ENCODE results near the gene BACH2. TPM values are rescaled to one million over a fixed set of nuclear protein-coding genes. Genes with fewer than 3 reads are reported as not detected.

Gene BACH2
- total and polyA plus RNA-seq, 4 donors: 11.0 to 16.7 (median 12.9) TPM

DNA sequence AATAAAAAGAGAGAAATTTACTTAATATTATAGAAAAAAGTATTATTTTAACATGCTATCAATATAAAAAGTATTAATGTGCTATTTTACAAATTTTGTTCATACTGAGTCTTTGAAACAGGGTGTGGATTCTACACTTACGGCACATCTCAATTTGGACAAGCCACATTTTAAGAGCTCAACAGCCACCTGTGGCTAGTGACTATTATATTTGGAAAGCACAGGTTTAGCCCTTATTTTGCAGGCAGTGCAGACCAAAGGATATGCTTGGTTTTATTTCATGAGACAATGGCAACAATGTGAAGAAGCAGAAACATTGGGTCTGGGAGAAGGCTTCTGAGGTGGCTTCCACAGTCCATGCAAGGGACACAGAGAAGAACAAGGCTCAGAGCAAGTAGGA is 74.6 kb downstream of the BACH2 start:
- no peak overlapping the region for H3K27ac ChIP-seq (ENCODE audit: low read depth, low read length)
- peaks cover 18% of the 10 kb centered on the region for H3K4me1 ChIP-seq (ENCODE audit: control insufficient read depth, insufficient read depth, low read length)
- no peak overlapping the region for H3K4me3 ChIP-seq (ENCODE audit: low read depth, low read length)
- H3K36me3 ChIP-seq (ENCODE audit: control insufficient read depth, insufficient read depth, low read length): no peaks in the 10 kb centered on the region
- no peaks in the 10 kb centered on the region for H3K9me3 ChIP-seq (ENCODE audit: control insufficient read depth, insufficient read depth, low read length)
- WGBS (ENCODE audit: insufficient coverage): no CpG with 5 or more reads among the region's 1 CpG
- H3K27me3 ChIP-seq (ENCODE audit: control insufficient read depth, insufficient read depth, low read length): no peaks in the 10 kb centered on the region
- no peak for DNase-seq (ENCODE audit: low read depth in 4 of 6, low spot score in 6 of 6)

DNA sequence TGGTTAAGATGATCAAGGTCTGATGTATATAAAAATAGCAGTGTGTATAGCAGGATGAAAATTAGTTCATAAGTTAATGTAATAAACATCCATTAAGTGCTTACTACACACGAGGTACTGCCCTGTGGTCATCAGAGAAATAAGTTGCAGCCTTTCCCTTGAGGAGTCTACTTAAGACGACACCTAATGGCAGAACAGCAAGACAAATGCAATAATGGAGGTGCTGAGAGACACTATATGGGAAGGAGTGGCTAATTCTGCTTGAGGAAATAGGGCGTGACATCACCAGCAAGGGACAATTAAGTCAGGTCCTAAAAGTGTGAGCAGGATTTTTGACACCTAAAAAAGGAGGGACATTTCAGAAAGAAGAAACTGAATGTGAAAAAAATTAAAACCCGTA is 75.2 kb downstream of the BACH2 start:
- 92% methylated on average over 4 of the region's 4 CpGs for WGBS (ENCODE audit: insufficient coverage)
- H3K4me3 ChIP-seq (ENCODE audit: low read depth, low read length): no peak overlapping the region
- no peak overlapping the region for H3K27ac ChIP-seq (ENCODE audit: low read depth, low read length)
- no peaks in the 10 kb centered on the region for H3K36me3 ChIP-seq (ENCODE audit: control insufficient read depth, insufficient read depth, low read length)
- DNase-seq (ENCODE audit: low read depth in 4 of 6, low spot score in 6 of 6): no peak
- peaks cover 19% of the 10 kb centered on the region for H3K4me1 ChIP-seq (ENCODE audit: control insufficient read depth, insufficient read depth, low read length)
- no peaks in the 10 kb centered on the region for H3K9me3 ChIP-seq (ENCODE audit: control insufficient read depth, insufficient read depth, low read length)
- no peaks in the 10 kb centered on the region for H3K27me3 ChIP-seq (ENCODE audit: control insufficient read depth, insufficient read depth, low read length)

DNA sequence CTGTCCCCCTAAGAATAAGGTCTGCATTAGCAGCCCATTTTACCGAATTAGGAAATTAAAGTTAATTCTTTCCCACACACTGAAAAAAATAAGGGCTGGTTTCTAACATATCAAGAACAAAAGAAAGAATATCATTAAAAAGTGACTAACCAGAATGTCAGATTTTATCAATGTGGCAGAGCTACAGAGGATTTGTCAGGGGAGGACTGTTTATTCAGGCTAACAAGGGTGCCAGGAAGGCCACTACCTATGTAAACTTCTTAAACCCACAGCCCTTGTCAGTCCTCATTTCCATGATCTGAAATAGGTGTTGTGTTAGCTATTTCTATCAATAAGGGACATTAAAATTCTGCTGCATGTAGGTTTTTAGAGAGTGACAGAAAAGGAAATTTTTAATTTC is 76.4 kb downstream of the BACH2 start:
- no peak for DNase-seq (ENCODE audit: low read depth in 4 of 6, low spot score in 6 of 6)
- Histone ChIP-seq H3K27me3 (ENCODE audit: control insufficient read depth, insufficient read depth, low read length) (no peaks in the 10 kb centered on the region), H3K27ac (ENCODE audit: low read depth, low read length) (peak overlapping the region; percentile 96), H3K36me3 (ENCODE audit: control insufficient read depth, insufficient read depth, low read length) (no peaks in the 10 kb centered on the region), H3K9me3 (ENCODE audit: control insufficient read depth, insufficient read depth, low read length) (no peaks in the 10 kb centered on the region), H3K4me3 (ENCODE audit: low read depth, low read length) (no peak overlapping the region), H3K4me1 (ENCODE audit: control insufficient read depth, insufficient read depth, low read length) (peaks cover 30% of the 10 kb centered on the region)
- no CpG with 5 or more reads among the region's 1 CpG for whole genome bisulfite sequencing (ENCODE audit: insufficient coverage)

DNA sequence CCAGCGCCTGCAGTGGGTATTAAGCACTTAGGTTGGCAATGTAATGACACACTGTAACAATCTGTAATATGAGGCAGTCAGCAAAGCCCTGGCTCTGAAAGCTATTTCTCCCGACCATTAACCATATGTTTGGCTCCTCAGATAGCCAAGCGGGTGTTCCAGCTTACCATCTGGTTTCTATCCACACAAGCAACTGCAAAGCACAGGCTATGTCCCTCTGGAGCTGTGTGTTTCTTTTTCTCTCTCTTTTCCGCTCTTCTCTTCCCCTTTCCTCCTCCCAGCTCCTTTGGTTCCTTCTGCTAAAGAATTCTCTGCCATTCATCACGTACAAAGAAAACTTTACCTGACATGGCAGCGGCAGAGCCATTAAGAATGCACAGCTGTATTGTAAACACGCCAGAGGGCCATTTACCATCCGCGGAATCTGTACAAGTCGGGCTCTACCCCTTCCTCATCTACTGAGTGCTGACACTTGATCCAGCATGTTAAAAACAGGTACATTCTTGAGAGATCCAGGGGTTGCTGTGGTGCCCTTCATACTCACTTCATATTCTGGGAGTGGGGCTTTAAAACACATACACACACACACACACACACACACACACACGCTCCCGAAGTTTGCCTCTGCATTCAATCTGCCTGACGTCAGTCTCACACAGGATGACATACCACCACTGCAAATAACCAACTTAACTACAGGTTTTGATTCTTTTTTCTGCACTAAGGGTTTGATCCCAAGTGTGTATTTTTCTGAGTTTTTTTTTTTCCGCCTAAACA is 77.2 kb downstream of the BACH2 start:
- no peaks in the 10 kb centered on the region for H3K36me3 ChIP-seq (ENCODE audit: control insufficient read depth, insufficient read depth, low read length)
- H3K4me3 ChIP-seq (ENCODE audit: low read depth, low read length): peak overlapping the region; percentile 26
- peak overlapping the region; percentile 96 for H3K27ac ChIP-seq (ENCODE audit: low read depth, low read length)
- H3K9me3 ChIP-seq (ENCODE audit: control insufficient read depth, insufficient read depth, low read length): no peaks in the 10 kb centered on the region
- H3K4me1 ChIP-seq (ENCODE audit: control insufficient read depth, insufficient read depth, low read length): peaks cover 32% of the 10 kb centered on the region
- DNase-seq (ENCODE audit: low read depth in 4 of 6, low spot score in 6 of 6): peak; percentile 51 to 96 (median 66)
- no peaks in the 10 kb centered on the region for H3K27me3 ChIP-seq (ENCODE audit: control insufficient read depth, insufficient read depth, low read length)
- 3% methylated on average over 7 of the region's 14 CpGs for WGBS (ENCODE audit: insufficient coverage)

DNA sequence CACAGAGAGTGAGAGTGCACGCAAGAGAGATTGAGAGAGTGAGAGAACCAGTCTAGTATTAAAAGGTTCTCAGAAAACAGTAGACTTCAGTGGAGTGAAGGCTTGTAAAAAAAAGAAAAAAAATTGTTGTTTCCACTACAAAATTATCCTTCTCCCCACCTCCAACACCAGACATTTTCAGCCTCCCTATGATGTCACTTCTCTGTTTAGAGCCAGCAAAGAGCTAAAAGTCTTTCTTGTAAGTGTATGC is 77.8 kb downstream of the BACH2 start:
- H3K9me3 ChIP-seq (ENCODE audit: control insufficient read depth, insufficient read depth, low read length): no peaks in the 10 kb centered on the region
- H3K27me3 ChIP-seq (ENCODE audit: control insufficient read depth, insufficient read depth, low read length): no peaks in the 10 kb centered on the region
- no CpG with 5 or more reads among the region's 1 CpG for WGBS (ENCODE audit: insufficient coverage)
- H3K4me3 ChIP-seq (ENCODE audit: low read depth, low read length): peak overlapping the region; percentile 28
- H3K36me3 ChIP-seq (ENCODE audit: control insufficient read depth, insufficient read depth, low read length): no peaks in the 10 kb centered on the region
- H3K4me1 ChIP-seq (ENCODE audit: control insufficient read depth, insufficient read depth, low read length): peaks cover 32% of the 10 kb centered on the region
- H3K27ac ChIP-seq (ENCODE audit: low read depth, low read length): peak overlapping the region; percentile 96
- DNase-seq (ENCODE audit: low read depth in 4 of 6, low spot score in 6 of 6): peak in 1 of 6 donors; percentile 38

DNA sequence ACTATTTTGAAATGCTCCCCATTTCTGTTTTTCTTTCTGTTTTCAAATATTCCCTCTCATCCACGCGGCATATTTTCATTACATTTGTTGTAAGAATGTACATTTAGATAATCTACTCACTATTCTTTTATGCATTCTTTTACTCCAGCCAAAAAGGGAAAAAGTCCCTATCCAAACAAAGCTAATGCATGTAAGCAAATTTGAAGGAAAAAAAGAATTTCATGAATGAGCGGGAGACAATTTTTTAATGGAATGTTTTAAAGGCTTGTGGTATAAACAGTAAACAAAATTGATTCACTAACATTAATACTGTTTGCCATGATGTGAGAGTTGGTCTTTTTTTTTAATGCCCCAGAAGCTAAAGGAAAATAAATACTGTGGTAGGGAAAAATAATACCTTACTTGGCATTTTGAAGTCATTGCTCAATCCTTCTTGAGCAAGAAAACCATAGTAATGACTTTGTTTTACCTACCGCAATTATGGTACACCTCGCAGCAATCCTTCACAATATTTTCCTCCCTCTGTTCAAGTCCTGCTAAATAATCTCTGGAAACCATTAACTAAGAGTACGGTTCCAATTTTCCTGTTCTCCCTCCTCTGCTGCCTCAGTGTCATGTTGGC is 79.0 kb downstream of the BACH2 start:
- Histone ChIP-seq H3K27ac (ENCODE audit: low read depth, low read length) (peak overlapping the region; percentile 96), H3K36me3 (ENCODE audit: control insufficient read depth, insufficient read depth, low read length) (no peaks in the 10 kb centered on the region), H3K4me1 (ENCODE audit: control insufficient read depth, insufficient read depth, low read length) (peaks cover 32% of the 10 kb centered on the region), H3K4me3 (ENCODE audit: low read depth, low read length) (peak overlapping the region; percentile 28), H3K27me3 (ENCODE audit: control insufficient read depth, insufficient read depth, low read length) (no peaks in the 10 kb centered on the region), H3K9me3 (ENCODE audit: control insufficient read depth, insufficient read depth, low read length) (no peaks in the 10 kb centered on the region)
- 42% methylated on average over 3 of the region's 6 CpGs for WGBS (ENCODE audit: insufficient coverage)
- no peak for DNase-seq (ENCODE audit: low read depth in 4 of 6, low spot score in 6 of 6)

DNA sequence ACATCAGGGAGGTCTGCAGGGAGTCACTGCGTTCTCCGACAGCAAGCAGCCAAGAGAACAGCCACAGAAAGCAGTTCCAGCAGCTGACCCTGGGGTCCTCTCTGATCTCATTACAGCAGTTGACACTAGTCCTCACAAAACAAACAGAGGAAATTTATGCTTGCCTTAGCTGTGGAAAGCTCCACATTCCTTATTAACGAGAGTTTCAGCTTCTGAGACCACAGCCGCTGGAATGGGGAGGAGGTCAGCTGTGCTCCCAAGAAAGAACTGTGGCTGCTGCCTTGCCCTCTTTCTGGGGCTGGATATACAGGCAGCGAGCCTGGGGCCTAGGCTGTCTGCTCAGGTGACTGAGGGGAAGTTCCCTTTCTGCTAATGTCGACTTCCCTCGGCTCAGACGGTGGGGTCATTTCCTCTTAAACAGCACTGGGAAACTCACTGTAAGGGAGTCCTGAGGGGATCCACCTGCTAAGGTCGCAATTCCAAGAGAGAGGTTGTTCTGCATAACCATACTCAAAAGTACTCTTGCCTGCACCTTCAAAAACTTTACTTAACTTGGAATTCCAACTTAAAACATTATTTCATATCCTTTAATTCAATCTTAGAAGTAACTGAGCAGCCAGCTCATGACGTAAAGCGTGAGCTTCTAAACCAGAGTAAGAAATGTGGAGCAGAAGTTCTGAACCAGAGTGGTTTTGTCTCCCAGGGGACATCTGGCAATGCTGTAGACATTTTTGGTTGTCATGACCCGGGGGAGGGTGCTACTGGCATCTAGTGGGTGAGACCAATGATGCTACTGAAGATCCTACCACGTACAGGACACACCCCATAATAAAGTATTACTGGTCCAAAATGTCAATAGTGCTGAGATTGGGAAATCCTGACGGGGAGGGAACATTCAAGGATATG is 80.3 kb downstream of the BACH2 start:
- Histone ChIP-seq H3K27ac (ENCODE audit: low read depth, low read length) (peak overlapping the region; percentile 85), H3K27me3 (ENCODE audit: control insufficient read depth, insufficient read depth, low read length) (no peaks in the 10 kb centered on the region), H3K36me3 (ENCODE audit: control insufficient read depth, insufficient read depth, low read length) (no peaks in the 10 kb centered on the region), H3K4me3 (ENCODE audit: low read depth, low read length) (no peak overlapping the region), H3K9me3 (ENCODE audit: control insufficient read depth, insufficient read depth, low read length) (no peaks in the 10 kb centered on the region), H3K4me1 (ENCODE audit: control insufficient read depth, insufficient read depth, low read length) (peaks cover 32% of the 10 kb centered on the region)
- DNase-seq (ENCODE audit: low read depth in 4 of 6, low spot score in 6 of 6): peak in 2 of 6 donors; percentile 61 to 64
- WGBS (ENCODE audit: insufficient coverage): 36% methylated on average over 8 of the region's 14 CpGs

DNA sequence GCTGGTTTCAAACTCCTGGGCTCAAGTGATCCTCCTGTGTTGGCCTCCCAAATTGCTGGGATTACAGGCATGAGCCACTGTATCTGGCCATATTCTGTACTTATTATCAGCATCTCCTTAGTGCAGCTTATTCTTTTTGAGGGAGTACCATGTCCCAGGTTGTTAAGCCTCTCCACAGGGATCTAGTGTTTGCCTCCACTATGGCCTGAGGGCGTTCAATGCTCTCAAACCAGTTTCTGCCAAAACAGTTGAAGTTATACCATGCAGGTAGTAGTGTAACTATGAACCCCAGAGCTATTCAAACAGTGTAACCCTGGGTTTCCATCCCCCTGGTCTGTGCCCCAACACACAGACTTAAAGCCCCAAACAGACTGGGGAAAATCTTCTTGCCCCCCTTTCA is 81.7 kb downstream of the BACH2 start:
- WGBS (ENCODE audit: insufficient coverage): 100% methylated on average over 1 of the region's 1 CpG
- H3K36me3 ChIP-seq (ENCODE audit: control insufficient read depth, insufficient read depth, low read length): no peaks in the 10 kb centered on the region
- no peak overlapping the region for H3K27ac ChIP-seq (ENCODE audit: low read depth, low read length)
- no peaks in the 10 kb centered on the region for H3K27me3 ChIP-seq (ENCODE audit: control insufficient read depth, insufficient read depth, low read length)
- no peaks in the 10 kb centered on the region for H3K9me3 ChIP-seq (ENCODE audit: control insufficient read depth, insufficient read depth, low read length)
- H3K4me3 ChIP-seq (ENCODE audit: low read depth, low read length): no peak overlapping the region
- H3K4me1 ChIP-seq (ENCODE audit: control insufficient read depth, insufficient read depth, low read length): peaks cover 32% of the 10 kb centered on the region
- DNase-seq (ENCODE audit: low read depth in 4 of 6, low spot score in 6 of 6): no peak

DNA sequence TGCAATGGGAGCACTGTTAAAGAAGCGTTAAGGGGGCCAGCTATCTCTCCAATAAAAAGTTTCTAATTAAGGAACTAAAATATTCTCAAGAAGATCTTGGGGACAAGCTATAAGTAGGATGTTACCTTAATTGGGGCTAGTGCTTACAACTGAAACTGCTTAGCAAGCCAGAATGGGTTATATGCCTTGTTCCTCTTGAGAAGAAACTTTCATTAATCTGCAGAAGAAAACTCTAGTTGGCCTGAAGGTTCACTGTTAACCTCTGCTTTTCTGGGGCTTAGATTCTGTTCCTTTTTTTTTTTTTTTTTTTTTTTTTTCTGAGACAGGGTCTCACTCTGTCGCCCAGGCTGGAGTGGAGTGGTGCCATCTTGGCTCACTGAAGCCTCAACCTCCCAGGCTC is 82.2 kb downstream of the BACH2 start:
- H3K9me3 ChIP-seq (ENCODE audit: control insufficient read depth, insufficient read depth, low read length): no peaks in the 10 kb centered on the region
- no peaks in the 10 kb centered on the region for H3K27me3 ChIP-seq (ENCODE audit: control insufficient read depth, insufficient read depth, low read length)
- no peak overlapping the region for H3K27ac ChIP-seq (ENCODE audit: low read depth, low read length)
- no peaks in the 10 kb centered on the region for H3K36me3 ChIP-seq (ENCODE audit: control insufficient read depth, insufficient read depth, low read length)
- DNase-seq (ENCODE audit: low read depth in 4 of 6, low spot score in 6 of 6): no peak
- H3K4me1 ChIP-seq (ENCODE audit: control insufficient read depth, insufficient read depth, low read length): peaks cover 30% of the 10 kb centered on the region
- WGBS (ENCODE audit: insufficient coverage): no CpG with 5 or more reads among the region's 2 CpGs
- no peak overlapping the region for H3K4me3 ChIP-seq (ENCODE audit: low read depth, low read length)

Measured in spinal cord (tissue), 10 donors.